Neural progenitor cell (in vitro differentiated cells): Measurements from ENCODE around the gene UCP3. TPM values are rescaled to one million over a fixed set of nuclear protein-coding genes. Genes with fewer than 3 reads are reported as not detected.

Experiments used
- DNase-seq: peaks from one replicate; pipeline ENCODE4 v3.0.0-alpha.2; 2016; ENCODE audit warnings: low spot score
- H2AFZ ChIP-seq: fragments of 200-600 bp; sonication (generic); replicated peaks from 2 replicates; pipeline ENCODE4 v1.6.1; 2016; ENCODE audit warnings: antibody characterized with exemption
- H3F3A ChIP-seq: fragments of 200-600 bp; sonication (generic); 2 replicates; pipeline ENCODE4 v1.6.1; 2016; ENCODE audit warnings: antibody characterized with exemption, low read depth
- H3K27ac ChIP-seq: fragments of 200-600 bp; sonication (generic); 2 replicates; pipeline ENCODE4 v1.5.1; 2016; ENCODE audit warnings: mild to moderate bottlenecking
- H3K27me3 ChIP-seq: fragments of 200-600 bp; sonication (generic); 2 replicates; pipeline ENCODE4 v1.6.1; 2016; ENCODE audit warnings: mild to moderate bottlenecking, moderate library complexity
- H3K36me3 ChIP-seq: fragments of 200-600 bp; sonication (generic); 2 replicates; pipeline ENCODE4 v1.5.1; 2016
- H3K4me1 ChIP-seq: fragments of 200-600 bp; sonication (generic); 2 replicates; pipeline ENCODE4 v1.6.1; 2016; ENCODE audit warnings: mixed run types
- H3K4me2 ChIP-seq: fragments of 200-600 bp; sonication (generic); 2 replicates; pipeline ENCODE4 v1.6.1; 2016
- H3K4me3 ChIP-seq: fragments of 200-600 bp; sonication (generic); 2 replicates; pipeline ENCODE4 v1.5.1; 2016
- H3K79me2 ChIP-seq: fragments of 200-600 bp; sonication (generic); 2 replicates; pipeline ENCODE4 v1.6.1; 2016; ENCODE audit warnings: low read depth
- H3K9ac ChIP-seq: fragments of 200-600 bp; sonication (generic); 2 replicates; pipeline ENCODE4 v1.6.1; 2016
- H3K9me3 ChIP-seq: fragments of 200-600 bp; sonication (generic); 2 replicates; pipeline ENCODE4 v1.5.1; 2016; ENCODE audit warnings: low read depth
- H4K20me1 ChIP-seq: fragments of 200-600 bp; sonication (generic); 2 replicates; pipeline ENCODE4 v1.6.1; 2016; ENCODE audit warnings: low read depth
- H3K27ac Mint-ChIP-seq: 3 replicates; pipeline ENCODE4 v1.8.0; 2021; ENCODE audit warnings: mixed read lengths
- H3K27me3 Mint-ChIP-seq: 2 replicates; pipeline ENCODE4 v1.8.0; 2022; ENCODE audit warnings: low read depth, mild to moderate bottlenecking, inconsistent platforms, moderate library complexity, mixed read lengths; ENCODE audit not compliant: insufficient read depth
- H3K36me3 Mint-ChIP-seq: 3 replicates; pipeline ENCODE4 v1.8.0; 2021; ENCODE audit warnings: mixed read lengths
- H3K4me1 Mint-ChIP-seq: 3 replicates; pipeline ENCODE4 v1.8.0; 2021; ENCODE audit warnings: mixed read lengths
- H3K4me3 Mint-ChIP-seq: 3 replicates; pipeline ENCODE4 v1.8.0; 2021; ENCODE audit warnings: mild to moderate bottlenecking, moderate library complexity, mixed read lengths
- H3K9me3 Mint-ChIP-seq: 3 replicates; pipeline ENCODE4 v1.8.0; 2020; ENCODE audit warnings: mixed read lengths
- CTCF ChIP-seq: fragments of 200-600 bp; sonication (generic); IDR thresholded peaks from 2 replicates; pipeline ENCODE4 v1.5.1; 2017; ENCODE audit warnings: antibody characterized with exemption, mild to moderate bottlenecking
- EZH2 ChIP-seq: fragments of 200-600 bp; sonication (generic); IDR thresholded peaks from 2 replicates; pipeline ENCODE4 v1.6.1; 2017; ENCODE audit warnings: antibody characterized with exemption, mild to moderate bottlenecking, moderate library complexity
- EZH2phosphoT487 ChIP-seq: fragments of 200-600 bp; sonication (generic); IDR thresholded peaks from 2 replicates; pipeline ENCODE4 v1.6.1; 2017; ENCODE audit warnings: antibody characterized with exemption
- total RNA-seq: library from RNA; depleted of rRNA; stranded (reverse); fragments of >200 nt; gene quantifications from 2 replicates; pipeline ENCODE4 v1.2.3, GENCODE V29; 2015; ENCODE audit warnings: low replicate concordance

UCP3 gene
- total RNA-seq, 1 donor from 2014 or later, result not detected

GRCh38 chr11:73971175-73971719 is 37.6 kb downstream of the UCP3 start:
- H2AFZ ChIP-seq, result no peak overlapping the region
- no peak overlapping the region for H3K4me2 ChIP-seq
- no peaks in the 10 kb centered on the region for H3K4me1 ChIP-seq
- TF ChIP-seq CTCF (no peak), EZH2phosphoT487 (no peak), EZH2 (no peak)
- Mint-ChIP-seq H3K9me3 (no peaks in the 10 kb centered on the region), H3K36me3 (peaks cover 4% of the 10 kb centered on the region), H3K4me3 (no peak overlapping the region), H3K4me1 (no peaks in the 10 kb centered on the region), H3K27me3 (peaks cover 5% of the 10 kb centered on the region), H3K27ac (no peak overlapping the region)
- DNase-seq, result no peak
- no peak overlapping the region for H3K27ac ChIP-seq
- H3K36me3 ChIP-seq, result peaks cover under 1% of the 10 kb centered on the region
- H3K27me3 ChIP-seq, result no peaks in the 10 kb centered on the region
- H3K4me3 ChIP-seq, result no peak overlapping the region
- H4K20me1 ChIP-seq, result peaks cover 8% of the 10 kb centered on the region
- H3F3A ChIP-seq, result peaks cover 21% of the 10 kb centered on the region
- no peaks in the 10 kb centered on the region for H3K79me2 ChIP-seq
- H3K9ac ChIP-seq, result no peak overlapping the region
- no peaks in the 10 kb centered on the region for H3K9me3 ChIP-seq

- no peaks in the 10 kb centered on the region for H3K36me3 Mint-ChIP-seq
Measured at GRCh38 chr11:73969991-73970800, 38.7 kb downstream of the UCP3 start.

GRCh38 chr11:73969091-73969490 is 39.8 kb downstream of the UCP3 start:
- H3K79me2 ChIP-seq, result no peaks in the 10 kb centered on the region
- Mint-ChIP-seq H3K36me3 (no peaks in the 10 kb centered on the region), H3K4me1 (no peaks in the 10 kb centered on the region), H3K27ac (no peak overlapping the region), H3K4me3 (no peak overlapping the region), H3K9me3 (no peaks in the 10 kb centered on the region), H3K27me3 (peaks cover 9% of the 10 kb centered on the region)
- H3K36me3 ChIP-seq, result no peaks in the 10 kb centered on the region
- H4K20me1 ChIP-seq, result no peaks in the 10 kb centered on the region
- no peak overlapping the region for H3K4me2 ChIP-seq
- H3F3A ChIP-seq, result peaks cover 21% of the 10 kb centered on the region
- H3K27ac ChIP-seq, result no peak overlapping the region
- H3K9me3 ChIP-seq, result no peaks in the 10 kb centered on the region
- H3K4me3 ChIP-seq, result no peak overlapping the region
- no peak overlapping the region for H2AFZ ChIP-seq
- DNase-seq, result no peak
- TF ChIP-seq CTCF, result no peak
- no peak for TF ChIP-seq EZH2phosphoT487
- TF ChIP-seq EZH2, result no peak
- H3K9ac ChIP-seq, result no peak overlapping the region
- no peaks in the 10 kb centered on the region for H3K27me3 ChIP-seq
- H3K4me1 ChIP-seq, result no peaks in the 10 kb centered on the region

More at GRCh38 chr11:73969991-73970800, 38.7 kb downstream of the UCP3 start:
- Histone ChIP-seq H3K9ac (no peak overlapping the region), H3K9me3 (no peaks in the 10 kb centered on the region), H3K27ac (no peak overlapping the region), H3F3A (peaks cover 21% of the 10 kb centered on the region), H3K36me3 (no peaks in the 10 kb centered on the region), H4K20me1 (peaks cover 2% of the 10 kb centered on the region), H3K4me2 (no peak overlapping the region), H3K4me1 (no peaks in the 10 kb centered on the region), H3K4me3 (no peak overlapping the region), H3K79me2 (no peaks in the 10 kb centered on the region), H3K27me3 (no peaks in the 10 kb centered on the region), H2AFZ (no peak overlapping the region)
- Mint-ChIP-seq H3K27ac (peak overlapping the region; percentile 21), H3K4me3 (no peak overlapping the region), H3K27me3 (peaks cover 5% of the 10 kb centered on the region), H3K4me1 (no peaks in the 10 kb centered on the region), H3K9me3 (no peaks in the 10 kb centered on the region)
- no peak for TF ChIP-seq CTCF
- no peak for TF ChIP-seq EZH2
- no peak for DNase-seq
